GM12878 (cell line): ENCODE results near the gene PDLIM5. TPM values are rescaled to one million over a fixed set of nuclear protein-coding genes. Genes with fewer than 3 reads are reported as not detected.

Experiments
- ATAC-seq: fragments of 200-7000 bp; cut with Tn5 transposase; 3 replicates; pipeline ENCODE4 v1.9.1; 2020; ENCODE audit warnings: mild to moderate bottlenecking, moderate library complexity
- BruUV-seq: library from RNA; stranded (reverse); fragments of 400-500 nt; replicated peaks from 2 replicates; lab custom pipeline; 2021; lab: Mats Ljungman, UMichigan
- CTCF ChIA-PET: fragments of 300-600 bp; sonication (Branson Sonifier 250); formaldehyde crosslinking; extraction: SDS; loops from one replicate; lab custom pipeline; 2021; ENCODE audit warnings: inconsistent platforms; lab: Yijun Ruan, JAX
- POLR2A ChIA-PET: fragments of 350-600 bp; formaldehyde crosslinking; extraction: SDS; loops from one replicate; lab custom pipeline; 2021; ENCODE audit warnings: inconsistent platforms; lab: Charles Lee
- RAD21 ChIA-PET: fragments of 300-600 bp; sonication (Branson Sonifier 250); formaldehyde crosslinking; loops from one replicate; lab custom pipeline; 2023; ENCODE audit warnings: antibody characterized with exemption; ENCODE audit not compliant: unreplicated experiment; lab: Charles Lee
- SMC1A ChIA-PET: fragments of 300-600 bp; sonication (Branson Sonifier 250); formaldehyde crosslinking; loops from one replicate; lab custom pipeline; 2023; ENCODE audit not compliant: unreplicated experiment, uncharacterized antibody; lab: Charles Lee
- DNase-seq: peaks from one replicate; pipeline ENCODE4 v3.0.0-alpha.2; 2011; ENCODE audit warnings: low read depth, low spot score
- FAIRE-seq: peaks from 3 replicates; lab custom pipeline; 2011; peaks lifted over from hg19 to GRCh38; lab: Jason Lieb, UNC
- H2AFZ ChIP-seq: 2 replicates; pipeline ENCODE4 v1.6.0; 2011; ENCODE audit warnings: low read depth, low read length, control low read depth; ENCODE audit not compliant: control insufficient read depth
- H3K27ac ChIP-seq: 2 replicates; pipeline ENCODE4 v1.5.1; 2011; ENCODE audit warnings: control low read depth; ENCODE audit not compliant: control insufficient read depth, insufficient read depth
- H3K27me3 ChIP-seq, 2 experiments: replicated peaks in 1 of 2; 2 replicates each; pipeline versions ENCODE4 v1.6.0 to v1.6.1; 2011; ENCODE audit warnings: low read length in 1 of 2; ENCODE audit not compliant: control insufficient read depth in 2 of 2, insufficient read depth in 2 of 2
- H3K36me3 ChIP-seq, 2 experiments: 2 replicates each; pipeline ENCODE4 v1.5.1; 2011; ENCODE audit warnings: low read length in 1 of 2; ENCODE audit not compliant: control insufficient read depth in 2 of 2, insufficient read depth in 2 of 2
- H3K4me1 ChIP-seq: 2 replicates; pipeline ENCODE4 v1.6.1; 2011; ENCODE audit warnings: mild to moderate bottlenecking, low read length, moderate library complexity, mixed read lengths; ENCODE audit not compliant: control insufficient read depth, insufficient read depth
- H3K4me2 ChIP-seq: 2 replicates; pipeline ENCODE4 v1.6.0; 2011; ENCODE audit warnings: control low read depth; ENCODE audit not compliant: control insufficient read depth, insufficient read depth
- H3K4me3 ChIP-seq: fragments of 200-600 bp; sonication (generic); 2 replicates; pipeline ENCODE4 v1.5.1; 2016
- H3K79me2 ChIP-seq: 2 replicates; pipeline ENCODE4 v1.6.0; 2011; ENCODE audit warnings: low read length; ENCODE audit not compliant: control insufficient read depth, insufficient read depth
- H3K9ac ChIP-seq: 2 replicates; pipeline ENCODE4 v1.8.0; 2011; ENCODE audit warnings: low read length, control low read depth, mixed read lengths; ENCODE audit not compliant: control insufficient read depth, insufficient read depth
- H3K9me3 ChIP-seq: replicated peaks from 3 replicates; pipeline ENCODE4 v1.5.1; 2011; ENCODE audit warnings: mild to moderate bottlenecking, low read length; ENCODE audit not compliant: control insufficient read depth, insufficient read depth
- H4K20me1 ChIP-seq: 2 replicates; pipeline ENCODE4 v1.6.0; 2011; ENCODE audit not compliant: control insufficient read depth, insufficient read depth
- CBFB ChIP-seq: IDR thresholded peaks from 2 replicates; pipeline ENCODE4 v1.6.1; 2016; ENCODE audit warnings: antibody characterized with exemption, low read depth
- GATAD2B ChIP-seq: fragments of 450-650 bp; conservative IDR thresholded peaks from 2 replicates; pipeline ENCODE4 v1.6.1; 2017; ENCODE audit warnings: low read depth, mild to moderate bottlenecking, moderate library complexity
- HDAC6 ChIP-seq: fragments of 200-600 bp; sonication (generic); IDR thresholded peaks from one replicate; pipeline ENCODE4 v1.8.0; 2017; ENCODE audit warnings: antibody characterized with exemption; ENCODE audit not compliant: unreplicated experiment
- LARP7 ChIP-seq: fragments of 450-650 bp; IDR thresholded peaks from 2 replicates; pipeline ENCODE4 v1.6.1; 2017; ENCODE audit warnings: mild to moderate bottlenecking
- NFIC ChIP-seq: IDR thresholded peaks from 2 replicates; pipeline ENCODE4 v1.6.1; 2012; ENCODE audit warnings: low read depth, mild to moderate bottlenecking, inconsistent platforms, low read length, moderate library complexity
- POLR2AphosphoS5 ChIP-seq: IDR thresholded peaks from 2 replicates; pipeline ENCODE4 v1.6.1; 2011; ENCODE audit warnings: mild to moderate bottlenecking, low read length, inconsistent platforms
- SRF ChIP-seq, 2 experiments: IDR thresholded peaks; 2 replicates each; pipeline ENCODE4 v1.6.1; 2011; ENCODE audit warnings: low read depth in 2 of 2, low read length in 2 of 2, mild to moderate bottlenecking in 1 of 2, moderate library complexity in 1 of 2
- WGBS: methylation state at CpG from one replicate; pipeline ENCODE4 v1.1.6; 2016; ENCODE audit warnings: low lambda C conversion rate; ENCODE audit not compliant: insufficient replicate concordance, insufficient coverage; ENCODE audit errors: missing lambda C conversion rate; 5-methylcytosine and 5-hydroxymethylcytosine counted together
- in situ Hi-C: fragments of 300-500 bp; cut with MboI; formaldehyde crosslinking; loops from 9 replicates; pipeline ENCODE4 v1.14.3; 2018; ENCODE audit warnings: mixed read lengths
- intact Hi-C: fragments of 100-400 bp; cut with micrococcal nuclease; formaldehyde crosslinking; loops from one replicate; pipeline ENCODE4 v1.14.2; 2022; ENCODE audit not compliant: unreplicated experiment
- polyA plus RNA-seq, 11 experiments: library from polyadenylated mRNA; depleted of rRNA in 4 of 11; unstranded in 6 of 11; stranded (reverse) in 5 of 11; fragments of >200 nt; fragmentation: Nextera tagmentation in 4 of 11; fragmentation: Illumina TruSeq in 1 of 11; extraction: Ambion mirVana in 4 of 11; extraction: Trizol in 1 of 11; gene quantifications; 1 replicate in 1 of 11; 2 replicates in 10 of 11; pipeline versions ENCODE4 v1.2.1 to v1.2.3, GENCODE V29; 2011 to 2016; ENCODE audit warnings: inconsistent platforms in 2 of 11, missing spikeins in 2 of 11, low read depth in 1 of 11
- total RNA-seq, 4 experiments: library from RNA; depleted of rRNA in 3 of 4; stranded (reverse); fragments of >200 nt in 3 of 4; fragmentation: Illumina TruSeq in 1 of 4; extraction: Trizol in 1 of 4; gene quantifications; 2 replicates each; pipeline versions ENCODE4 v1.2.1 to v1.2.3, GENCODE V29; 2013 to 2021
- TF ChIP-seq, protein P1 (sequence below): IDR thresholded peaks from 2 replicates; pipeline ENCODE4 v1.6.1; 2011; ENCODE audit warnings: low read depth, low read length, improper control_type of control experiment, borderline replicate concordance
- TF ChIP-seq, protein P2 (sequence below): fragments of 150-350 bp; IDR thresholded peaks from 2 replicates; pipeline ENCODE4 v1.6.1; 2014; ENCODE audit warnings: mild to moderate bottlenecking, low read depth, low read length
- TF ChIP-seq, protein P3 (sequence below): fragments of 450-650 bp; IDR thresholded peaks from 2 replicates; pipeline ENCODE4 v1.6.1; 2016; ENCODE audit warnings: mild to moderate bottlenecking, moderate library complexity, borderline replicate concordance
- TF ChIP-seq, protein P4 (sequence below): fragments of 450-650 bp; IDR thresholded peaks from 2 replicates; pipeline ENCODE4 v1.6.1; 2017; ENCODE audit warnings: low read depth, mild to moderate bottlenecking, moderate library complexity
- TF ChIP-seq, protein P5 (sequence below): fragments of 450-650 bp; conservative IDR thresholded peaks from 2 replicates; pipeline ENCODE4 v1.6.1; 2017; ENCODE audit warnings: mild to moderate bottlenecking, moderate library complexity

Gene PDLIM5
- total and polyA plus RNA-seq, 10 of the 15 experiments (the other 5 are each of a cell fraction or from before 2014, with no cell fraction given), result 10.0 to 52.9 (median 20.7) TPM

DNA sequence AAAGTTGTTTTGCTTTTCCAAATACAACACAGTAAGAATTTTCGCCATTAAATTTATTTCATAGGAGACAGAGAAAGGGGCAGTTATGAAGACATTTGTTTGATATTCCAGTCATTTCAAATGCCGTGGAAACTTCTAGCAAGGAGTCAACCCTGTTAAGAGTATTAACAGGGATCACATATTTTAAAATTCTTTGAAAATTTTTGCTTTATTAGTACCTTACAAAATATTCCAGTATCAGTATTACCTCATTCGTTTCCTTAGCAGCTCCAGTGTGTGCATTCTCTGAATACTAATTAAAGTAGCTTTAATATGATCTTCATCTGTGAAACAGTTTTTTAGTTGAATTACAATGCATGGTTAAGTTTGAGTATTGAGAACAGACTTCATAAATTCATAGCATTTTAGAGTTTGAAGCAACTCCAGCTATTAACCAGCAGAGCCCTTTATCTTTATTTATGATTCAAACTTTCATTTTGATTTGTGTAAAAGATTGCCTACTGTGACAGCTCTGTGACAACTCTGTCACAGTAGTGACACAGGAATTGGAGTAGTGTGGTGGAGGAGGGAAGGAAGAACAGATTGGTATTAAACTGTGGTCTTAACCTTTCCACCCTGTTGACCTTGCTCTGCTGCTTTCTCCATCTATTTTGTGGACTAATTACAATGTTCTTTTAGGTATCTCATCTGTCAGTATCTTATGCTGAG is 86.3 kb downstream of the PDLIM5 start (continued):
- TF ChIP-seq, protein P1, sequence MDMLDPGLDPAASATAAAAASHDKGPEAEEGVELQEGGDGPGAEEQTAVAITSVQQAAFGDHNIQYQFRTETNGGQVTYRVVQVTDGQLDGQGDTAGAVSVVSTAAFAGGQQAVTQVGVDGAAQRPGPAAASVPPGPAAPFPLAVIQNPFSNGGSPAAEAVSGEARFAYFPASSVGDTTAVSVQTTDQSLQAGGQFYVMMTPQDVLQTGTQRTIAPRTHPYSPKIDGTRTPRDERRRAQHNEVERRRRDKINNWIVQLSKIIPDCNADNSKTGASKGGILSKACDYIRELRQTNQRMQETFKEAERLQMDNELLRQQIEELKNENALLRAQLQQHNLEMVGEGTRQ, result no peak
- TF ChIP-seq NFIC (no peak), SRF (IDR thresholded peaks at IDR 0.05; ENCODE audit: low read depth in 2 of 2, low read length in 2 of 2) (no peak)

GRCh38 chr4:94540476-94540875 is 88.7 kb downstream of the PDLIM5 start:
- DNase-seq, result no peak
- Histone ChIP-seq H3K9me3 (no peaks in the 10 kb centered on the region), H3K79me2 (peaks cover 1% of the 10 kb centered on the region), H3K4me2 (no peak overlapping the region), H3K9ac (no peak overlapping the region), H3K36me3 (no peaks in the 10 kb centered on the region), H4K20me1 (no peaks in the 10 kb centered on the region), H3K27ac (no peak overlapping the region), H3K4me3 (no peak overlapping the region), H3K4me1 (peaks cover 9% of the 10 kb centered on the region), H3K27me3 (no peaks in the 10 kb centered on the region), H2AFZ (no peak overlapping the region)
- ChIA-PET CTCF (no interaction called here), SMC1A (no interaction called here), POLR2A (no interaction called here), RAD21 (no interaction called here)
- no TSS peak for BruUV-seq
- intact Hi-C loops (no loop called here), in situ Hi-C loops (no loop called here)
- WGBS, result 90% methylated on average over 1 of the region's 1 CpG
- no peak for FAIRE-seq
- no peak for ATAC-seq
- TF ChIP-seq, protein P2, sequence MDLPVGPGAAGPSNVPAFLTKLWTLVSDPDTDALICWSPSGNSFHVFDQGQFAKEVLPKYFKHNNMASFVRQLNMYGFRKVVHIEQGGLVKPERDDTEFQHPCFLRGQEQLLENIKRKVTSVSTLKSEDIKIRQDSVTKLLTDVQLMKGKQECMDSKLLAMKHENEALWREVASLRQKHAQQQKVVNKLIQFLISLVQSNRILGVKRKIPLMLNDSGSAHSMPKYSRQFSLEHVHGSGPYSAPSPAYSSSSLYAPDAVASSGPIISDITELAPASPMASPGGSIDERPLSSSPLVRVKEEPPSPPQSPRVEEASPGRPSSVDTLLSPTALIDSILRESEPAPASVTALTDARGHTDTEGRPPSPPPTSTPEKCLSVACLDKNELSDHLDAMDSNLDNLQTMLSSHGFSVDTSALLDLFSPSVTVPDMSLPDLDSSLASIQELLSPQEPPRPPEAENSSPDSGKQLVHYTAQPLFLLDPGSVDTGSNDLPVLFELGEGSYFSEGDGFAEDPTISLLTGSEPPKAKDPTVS, result no peak
- TF ChIP-seq HDAC6 (no peak), GATAD2B (no peak), POLR2AphosphoS5 (no peak), LARP7 (no peak), CBFB (no peak)
- TF ChIP-seq, protein P3, sequence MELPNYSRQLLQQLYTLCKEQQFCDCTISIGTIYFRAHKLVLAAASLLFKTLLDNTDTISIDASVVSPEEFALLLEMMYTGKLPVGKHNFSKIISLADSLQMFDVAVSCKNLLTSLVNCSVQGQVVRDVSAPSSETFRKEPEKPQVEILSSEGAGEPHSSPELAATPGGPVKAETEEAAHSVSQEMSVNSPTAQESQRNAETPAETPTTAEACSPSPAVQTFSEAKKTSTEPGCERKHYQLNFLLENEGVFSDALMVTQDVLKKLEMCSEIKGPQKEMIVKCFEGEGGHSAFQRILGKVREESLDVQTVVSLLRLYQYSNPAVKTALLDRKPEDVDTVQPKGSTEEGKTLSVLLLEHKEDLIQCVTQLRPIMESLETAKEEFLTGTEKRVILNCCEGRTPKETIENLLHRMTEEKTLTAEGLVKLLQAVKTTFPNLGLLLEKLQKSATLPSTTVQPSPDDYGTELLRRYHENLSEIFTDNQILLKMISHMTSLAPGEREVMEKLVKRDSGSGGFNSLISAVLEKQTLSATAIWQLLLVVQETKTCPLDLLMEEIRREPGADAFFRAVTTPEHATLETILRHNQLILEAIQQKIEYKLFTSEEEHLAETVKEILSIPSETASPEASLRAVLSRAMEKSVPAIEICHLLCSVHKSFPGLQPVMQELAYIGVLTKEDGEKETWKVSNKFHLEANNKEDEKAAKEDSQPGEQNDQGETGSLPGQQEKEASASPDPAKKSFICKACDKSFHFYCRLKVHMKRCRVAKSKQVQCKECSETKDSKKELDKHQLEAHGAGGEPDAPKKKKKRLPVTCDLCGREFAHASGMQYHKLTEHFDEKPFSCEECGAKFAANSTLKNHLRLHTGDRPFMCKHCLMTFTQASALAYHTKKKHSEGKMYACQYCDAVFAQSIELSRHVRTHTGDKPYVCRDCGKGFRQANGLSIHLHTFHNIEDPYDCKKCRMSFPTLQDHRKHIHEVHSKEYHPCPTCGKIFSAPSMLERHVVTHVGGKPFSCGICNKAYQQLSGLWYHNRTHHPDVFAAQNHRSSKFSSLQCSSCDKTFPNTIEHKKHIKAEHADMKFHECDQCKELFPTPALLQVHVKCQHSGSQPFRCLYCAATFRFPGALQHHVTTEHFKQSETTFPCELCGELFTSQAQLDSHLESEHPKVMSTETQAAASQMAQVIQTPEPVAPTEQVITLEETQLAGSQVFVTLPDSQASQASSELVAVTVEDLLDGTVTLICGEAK, result no peak
- TF ChIP-seq, protein P4, sequence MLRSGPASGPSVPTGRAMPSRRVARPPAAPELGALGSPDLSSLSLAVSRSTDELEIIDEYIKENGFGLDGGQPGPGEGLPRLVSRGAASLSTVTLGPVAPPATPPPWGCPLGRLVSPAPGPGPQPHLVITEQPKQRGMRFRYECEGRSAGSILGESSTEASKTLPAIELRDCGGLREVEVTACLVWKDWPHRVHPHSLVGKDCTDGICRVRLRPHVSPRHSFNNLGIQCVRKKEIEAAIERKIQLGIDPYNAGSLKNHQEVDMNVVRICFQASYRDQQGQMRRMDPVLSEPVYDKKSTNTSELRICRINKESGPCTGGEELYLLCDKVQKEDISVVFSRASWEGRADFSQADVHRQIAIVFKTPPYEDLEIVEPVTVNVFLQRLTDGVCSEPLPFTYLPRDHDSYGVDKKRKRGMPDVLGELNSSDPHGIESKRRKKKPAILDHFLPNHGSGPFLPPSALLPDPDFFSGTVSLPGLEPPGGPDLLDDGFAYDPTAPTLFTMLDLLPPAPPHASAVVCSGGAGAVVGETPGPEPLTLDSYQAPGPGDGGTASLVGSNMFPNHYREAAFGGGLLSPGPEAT, result no peak
- TF ChIP-seq, protein P5, sequence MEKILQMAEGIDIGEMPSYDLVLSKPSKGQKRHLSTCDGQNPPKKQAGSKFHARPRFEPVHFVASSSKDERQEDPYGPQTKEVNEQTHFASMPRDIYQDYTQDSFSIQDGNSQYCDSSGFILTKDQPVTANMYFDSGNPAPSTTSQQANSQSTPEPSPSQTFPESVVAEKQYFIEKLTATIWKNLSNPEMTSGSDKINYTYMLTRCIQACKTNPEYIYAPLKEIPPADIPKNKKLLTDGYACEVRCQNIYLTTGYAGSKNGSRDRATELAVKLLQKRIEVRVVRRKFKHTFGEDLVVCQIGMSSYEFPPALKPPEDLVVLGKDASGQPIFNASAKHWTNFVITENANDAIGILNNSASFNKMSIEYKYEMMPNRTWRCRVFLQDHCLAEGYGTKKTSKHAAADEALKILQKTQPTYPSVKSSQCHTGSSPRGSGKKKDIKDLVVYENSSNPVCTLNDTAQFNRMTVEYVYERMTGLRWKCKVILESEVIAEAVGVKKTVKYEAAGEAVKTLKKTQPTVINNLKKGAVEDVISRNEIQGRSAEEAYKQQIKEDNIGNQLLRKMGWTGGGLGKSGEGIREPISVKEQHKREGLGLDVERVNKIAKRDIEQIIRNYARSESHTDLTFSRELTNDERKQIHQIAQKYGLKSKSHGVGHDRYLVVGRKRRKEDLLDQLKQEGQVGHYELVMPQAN, result no peak
